SU-DHL-6 (cell line): Measurements from ENCODE around the gene BTBD9.

ENCODE experiments used
- H2AFZ ChIP-seq: fragments of 200-600 bp; sonication (generic); 2 replicates; pipeline ENCODE4 v1.6.1; 2014; ENCODE audit warnings: low read depth, mild to moderate bottlenecking, moderate library complexity, mixed read lengths, antibody characterized with exemption, low read length; ENCODE audit not compliant: severe bottlenecking
- H3F3A ChIP-seq: fragments of 200-600 bp; shearing (Covaris generic); 2 replicates; pipeline ENCODE4 v1.6.0; 2016; ENCODE audit warnings: antibody characterized with exemption, mild to moderate bottlenecking; ENCODE audit not compliant: insufficient read depth
- H3K27ac ChIP-seq: fragments of 200-600 bp; sonication (generic); 2 replicates; pipeline ENCODE4 v1.5.1; 2016; ENCODE audit warnings: low read depth, mild to moderate bottlenecking, low read length, moderate library complexity, mixed read lengths
- H3K27me3 ChIP-seq: fragments of 200-600 bp; sonication (generic), shearing (Covaris generic); 2 replicates; pipeline ENCODE4 v1.6.0; 2014; ENCODE audit warnings: mild to moderate bottlenecking, low read length
- H3K36me3 ChIP-seq: fragments of 200-600 bp; sonication (generic); 2 replicates; pipeline ENCODE4 v1.6.1; 2014; ENCODE audit warnings: mild to moderate bottlenecking, low read length, mixed read lengths
- H3K4me2 ChIP-seq: fragments of 300-600, 200-600 bp; shearing (Covaris generic), sonication (generic); 2 replicates; pipeline ENCODE4 v1.6.0; 2014; ENCODE audit warnings: low read length, low read depth, mild to moderate bottlenecking; ENCODE audit not compliant: poor library complexity, severe bottlenecking
- H3K4me3 ChIP-seq: fragments of 200-600 bp; sonication (generic); 2 replicates; pipeline ENCODE4 v1.5.1; 2014; ENCODE audit warnings: antibody characterized with exemption, low read length, mild to moderate bottlenecking, mixed read lengths; ENCODE audit not compliant: insufficient read depth, poor library complexity, severe bottlenecking
- H3K79me2 ChIP-seq: fragments of 200-600 bp; sonication (generic); 2 replicates; pipeline ENCODE4 v1.6.1; 2014; ENCODE audit warnings: mild to moderate bottlenecking, low read length, moderate library complexity; ENCODE audit not compliant: insufficient read depth
- H3K9ac ChIP-seq: fragments of 200-600 bp; sonication (generic); 2 replicates; pipeline ENCODE4 v1.7.0; 2014; ENCODE audit warnings: mild to moderate bottlenecking, low read length
- H3K9me2 ChIP-seq: fragments of 200-600 bp; sonication (generic); replicated peaks from 2 replicates; pipeline ENCODE4 v1.6.1; 2014; ENCODE audit warnings: low read length; ENCODE audit not compliant: insufficient read depth
- H3K9me3 ChIP-seq: fragments of 200-600 bp; sonication (generic); 2 replicates; pipeline ENCODE4 v1.6.1; 2014; ENCODE audit warnings: low read length, mixed read lengths; ENCODE audit not compliant: insufficient read depth
- H4K20me1 ChIP-seq: fragments of 200-600 bp; sonication (generic); 2 replicates; pipeline ENCODE4 v1.6.1; 2014; ENCODE audit warnings: low read depth, mild to moderate bottlenecking, antibody characterized with exemption, low read length, moderate library complexity, mixed read lengths
- CTCF ChIP-seq: fragments of 200-600 bp; sonication (generic); IDR thresholded peaks from one replicate; pipeline ENCODE4 v1.5.1; 2017; ENCODE audit warnings: antibody characterized with exemption, mild to moderate bottlenecking, low read length, moderate library complexity; ENCODE audit not compliant: insufficient read depth, poor library complexity, severe bottlenecking
- EZH2phosphoT487 ChIP-seq: fragments of 200-600 bp; sonication (generic), shearing (Covaris generic); conservative IDR thresholded peaks from 2 replicates; pipeline ENCODE4 v1.6.1; 2018; ENCODE audit warnings: mild to moderate bottlenecking, antibody characterized with exemption, low read length, moderate library complexity, mixed read lengths

BTBD9 gene

GRCh38 chr6:38194282-38194572 is 445.5 kb downstream of the BTBD9 start:
- Histone ChIP-seq H3K79me2 (no peaks in the 10 kb centered on the region), H4K20me1 (no peaks in the 10 kb centered on the region), H3K27me3 (no peaks in the 10 kb centered on the region), H3K36me3 (no peaks in the 10 kb centered on the region), H3K9ac (no peak overlapping the region), H2AFZ (no peak overlapping the region), H3K4me3 (no peak overlapping the region), H3K4me2 (no peak overlapping the region), H3F3A (no peaks in the 10 kb centered on the region), H3K27ac (no peak overlapping the region), H3K9me2 (no peaks in the 10 kb centered on the region), H3K9me3 (no peaks in the 10 kb centered on the region)
- TF ChIP-seq CTCF (no peak), EZH2phosphoT487 (no peak)

- no peak overlapping the region for H2AFZ ChIP-seq
- H3K36me3 ChIP-seq = no peaks in the 10 kb centered on the region
- no peak overlapping the region for H3K27ac ChIP-seq
- TF ChIP-seq EZH2phosphoT487 (no peak), CTCF (no peak)
- no peak overlapping the region for H3K4me2 ChIP-seq
- H4K20me1 ChIP-seq = no peaks in the 10 kb centered on the region
- H3K9me3 ChIP-seq = no peaks in the 10 kb centered on the region
- H3K4me3 ChIP-seq = no peak overlapping the region
- H3K79me2 ChIP-seq = no peaks in the 10 kb centered on the region
- no peaks in the 10 kb centered on the region for H3K9me2 ChIP-seq
- H3K27me3 ChIP-seq = no peaks in the 10 kb centered on the region
- H3K9ac ChIP-seq = no peak overlapping the region
- H3F3A ChIP-seq = no peaks in the 10 kb centered on the region
These were observed 446.0 kb downstream of the BTBD9 start for GRCh38 chr6:38193481-38194281.

- Histone ChIP-seq H3K27ac (no peak overlapping the region), H3K9me3 (no peaks in the 10 kb centered on the region), H3F3A (no peaks in the 10 kb centered on the region), H3K36me3 (no peaks in the 10 kb centered on the region), H3K27me3 (no peaks in the 10 kb centered on the region), H4K20me1 (no peaks in the 10 kb centered on the region), H3K9me2 (no peaks in the 10 kb centered on the region), H2AFZ (no peak overlapping the region), H3K4me2 (no peak overlapping the region), H3K4me3 (no peak overlapping the region), H3K79me2 (no peaks in the 10 kb centered on the region), H3K9ac (no peak overlapping the region)
- TF ChIP-seq CTCF (no peak), EZH2phosphoT487 (no peak)
These were observed 446.7 kb downstream of the BTBD9 start for GRCh38 chr6:38193051-38193450.
